Measurements from ENCODE around the gene C3orf80.

DNA sequence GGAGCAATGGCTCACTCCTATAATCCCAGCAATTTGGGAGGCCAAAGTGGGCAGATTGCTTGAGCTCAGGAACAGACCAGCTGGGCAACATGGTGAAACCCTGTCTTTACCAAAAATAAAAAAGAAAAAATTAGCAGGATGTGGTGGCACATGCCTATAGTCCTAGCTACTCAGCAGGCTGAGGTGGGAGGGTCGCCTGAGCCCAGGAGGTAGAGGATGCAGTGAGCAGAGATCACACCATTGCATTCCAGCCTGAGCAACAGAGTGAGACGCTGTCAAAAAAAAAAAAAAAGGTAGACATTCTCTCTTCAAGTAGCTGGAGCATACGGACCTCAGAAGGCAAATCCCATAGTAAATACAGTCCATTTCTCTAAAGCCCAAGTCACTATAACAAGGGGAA lies 7.1 kb upstream of the C3orf80 start:
- TF ChIP-seq, protein P1, sequence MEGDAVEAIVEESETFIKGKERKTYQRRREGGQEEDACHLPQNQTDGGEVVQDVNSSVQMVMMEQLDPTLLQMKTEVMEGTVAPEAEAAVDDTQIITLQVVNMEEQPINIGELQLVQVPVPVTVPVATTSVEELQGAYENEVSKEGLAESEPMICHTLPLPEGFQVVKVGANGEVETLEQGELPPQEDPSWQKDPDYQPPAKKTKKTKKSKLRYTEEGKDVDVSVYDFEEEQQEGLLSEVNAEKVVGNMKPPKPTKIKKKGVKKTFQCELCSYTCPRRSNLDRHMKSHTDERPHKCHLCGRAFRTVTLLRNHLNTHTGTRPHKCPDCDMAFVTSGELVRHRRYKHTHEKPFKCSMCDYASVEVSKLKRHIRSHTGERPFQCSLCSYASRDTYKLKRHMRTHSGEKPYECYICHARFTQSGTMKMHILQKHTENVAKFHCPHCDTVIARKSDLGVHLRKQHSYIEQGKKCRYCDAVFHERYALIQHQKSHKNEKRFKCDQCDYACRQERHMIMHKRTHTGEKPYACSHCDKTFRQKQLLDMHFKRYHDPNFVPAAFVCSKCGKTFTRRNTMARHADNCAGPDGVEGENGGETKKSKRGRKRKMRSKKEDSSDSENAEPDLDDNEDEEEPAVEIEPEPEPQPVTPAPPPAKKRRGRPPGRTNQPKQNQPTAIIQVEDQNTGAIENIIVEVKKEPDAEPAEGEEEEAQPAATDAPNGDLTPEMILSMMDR (IDR thresholded peaks at IDR 0.05) = no peak
- TF ChIP-seq POLR2A (IDR thresholded peaks at IDR 0.05) (no peak), POLR2AphosphoS5 (IDR thresholded peaks at IDR 0.05) (no peak)
